ENCODE results near the gene TBC1D22A. TPM values are rescaled to one million over a fixed set of nuclear protein-coding genes. Genes with fewer than 3 reads are reported as not detected.

The TBC1D22A gene
- total RNA-seq, 4 donors from 2014 or later = 42.6 to 70.4 (median 55.1) TPM

DNA sequence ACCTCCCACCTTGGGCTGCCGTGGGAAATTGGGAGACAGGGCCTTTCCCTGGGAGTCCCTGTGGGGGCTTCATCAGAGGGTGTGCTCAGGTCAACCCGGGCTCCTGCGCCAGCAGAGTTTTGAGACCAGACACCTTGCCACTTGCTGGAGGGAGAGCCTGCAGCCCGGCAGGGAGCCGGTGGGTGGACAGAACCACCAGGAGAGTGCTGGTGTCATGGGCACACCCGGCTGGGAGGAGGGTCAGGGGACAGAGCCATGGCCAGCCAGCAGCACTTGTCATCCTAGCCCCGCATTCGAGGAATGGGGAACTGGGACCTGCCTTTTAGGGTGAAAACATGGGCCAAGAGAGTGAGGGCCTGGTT, 209.3 kb downstream of the TBC1D22A start:
- peak overlapping the region in 2 of 4 donors; percentile 28 to 55 for H3K27ac ChIP-seq
- DNase-seq = no peak

DNA sequence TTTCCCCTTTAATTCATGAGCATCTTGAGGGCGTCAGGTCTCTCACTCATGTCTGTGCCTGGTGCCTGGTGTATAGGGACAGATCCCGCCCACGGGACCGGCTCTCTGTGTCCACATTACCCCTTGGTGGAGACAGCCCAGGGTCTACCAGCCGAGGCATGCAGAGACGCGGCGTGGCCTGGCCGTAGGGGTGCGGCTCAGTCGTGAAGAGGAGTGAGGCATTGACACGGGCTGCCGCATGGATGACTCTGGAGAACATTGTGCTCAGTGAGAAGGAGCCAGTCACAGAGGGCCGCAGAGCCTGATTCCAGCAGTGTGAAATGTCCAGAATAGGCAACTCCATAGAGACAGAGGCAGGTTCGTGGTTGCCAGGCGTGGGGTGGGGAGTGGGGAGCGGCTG, 209.8 kb downstream of the TBC1D22A start:
- Histone ChIP-seq H3K4me3 (no peak overlapping the region), H3K9me3 (no peaks in the 10 kb centered on the region), H3K36me3 (peaks cover 0 to 26% (median 0%) of the 10 kb centered on the region in 3 donors), H3K27ac (no peak overlapping the region), H3K27me3 (no peaks in the 10 kb centered on the region), H3K4me1 (peaks cover 0 to 6% (median 0%) of the 10 kb centered on the region in 4 donors)
- TF ChIP-seq POLR2A (IDR thresholded peaks at IDR 0.05) = no peak
- TF ChIP-seq, protein P1, sequence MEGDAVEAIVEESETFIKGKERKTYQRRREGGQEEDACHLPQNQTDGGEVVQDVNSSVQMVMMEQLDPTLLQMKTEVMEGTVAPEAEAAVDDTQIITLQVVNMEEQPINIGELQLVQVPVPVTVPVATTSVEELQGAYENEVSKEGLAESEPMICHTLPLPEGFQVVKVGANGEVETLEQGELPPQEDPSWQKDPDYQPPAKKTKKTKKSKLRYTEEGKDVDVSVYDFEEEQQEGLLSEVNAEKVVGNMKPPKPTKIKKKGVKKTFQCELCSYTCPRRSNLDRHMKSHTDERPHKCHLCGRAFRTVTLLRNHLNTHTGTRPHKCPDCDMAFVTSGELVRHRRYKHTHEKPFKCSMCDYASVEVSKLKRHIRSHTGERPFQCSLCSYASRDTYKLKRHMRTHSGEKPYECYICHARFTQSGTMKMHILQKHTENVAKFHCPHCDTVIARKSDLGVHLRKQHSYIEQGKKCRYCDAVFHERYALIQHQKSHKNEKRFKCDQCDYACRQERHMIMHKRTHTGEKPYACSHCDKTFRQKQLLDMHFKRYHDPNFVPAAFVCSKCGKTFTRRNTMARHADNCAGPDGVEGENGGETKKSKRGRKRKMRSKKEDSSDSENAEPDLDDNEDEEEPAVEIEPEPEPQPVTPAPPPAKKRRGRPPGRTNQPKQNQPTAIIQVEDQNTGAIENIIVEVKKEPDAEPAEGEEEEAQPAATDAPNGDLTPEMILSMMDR (IDR thresholded peaks at IDR 0.05) = no peak
- no peak for DNase-seq

More for the DNA sequence above, 209.3 kb downstream of the TBC1D22A start:
- TF ChIP-seq, protein P1 (IDR thresholded peaks at IDR 0.05) = no peak
- no peak for TF ChIP-seq POLR2A (IDR thresholded peaks at IDR 0.05)
- Histone ChIP-seq H3K27me3 (no peaks in the 10 kb centered on the region), H3K9me3 (no peaks in the 10 kb centered on the region), H3K4me3 (no peak overlapping the region), H3K36me3 (peaks cover 0 to 21% (median 0%) of the 10 kb centered on the region in 3 donors), H3K4me1 (peaks cover 0 to 6% (median 0%) of the 10 kb centered on the region in 4 donors)

DNA sequence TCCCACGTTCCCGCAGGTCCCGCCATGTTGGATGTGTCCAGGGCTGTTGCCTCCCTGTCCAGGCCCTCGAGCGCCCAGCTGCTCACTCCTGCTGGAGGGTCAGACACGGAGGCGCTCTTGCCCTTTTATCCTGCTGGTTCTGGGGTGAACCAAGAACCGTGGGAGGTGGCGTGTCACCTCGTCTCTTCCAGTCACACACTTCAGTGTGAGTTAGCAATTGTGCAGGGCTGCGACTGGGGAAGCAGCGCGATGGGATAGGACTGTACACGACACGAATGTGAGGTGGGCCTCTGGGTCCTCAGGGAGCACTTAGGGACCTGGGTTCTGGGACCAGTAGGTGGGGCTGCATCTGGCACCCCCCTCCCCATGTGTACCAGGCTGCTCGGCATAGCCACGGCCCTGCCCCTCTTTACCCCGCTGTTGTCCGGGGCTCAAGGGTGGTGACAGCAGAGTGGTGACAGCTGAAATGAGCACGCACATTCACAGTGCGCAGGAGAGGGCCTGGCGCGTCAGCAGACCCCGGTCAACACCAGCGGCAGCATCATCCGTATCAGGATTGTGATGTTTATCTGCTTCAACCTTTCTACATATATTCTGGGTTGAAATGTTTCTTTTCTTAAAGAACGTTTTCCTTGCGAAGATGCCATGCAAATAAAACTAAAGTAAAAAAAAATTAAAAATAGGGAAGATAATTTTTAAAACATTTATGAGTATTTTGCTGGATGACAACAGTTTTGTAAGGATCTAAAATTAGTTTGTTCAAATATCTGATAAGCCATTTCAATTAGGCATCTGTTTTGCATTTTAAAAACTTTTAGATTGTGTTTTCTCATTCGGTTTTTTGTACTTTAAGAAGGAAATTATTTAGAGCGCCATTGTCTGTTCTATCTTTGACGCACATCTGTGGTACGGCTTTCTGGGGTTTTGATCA, 210.7 kb downstream of the TBC1D22A start:
- Histone ChIP-seq H3K4me3 (no peak overlapping the region), H3K27ac (no peak overlapping the region)
- TF ChIP-seq POLR2A (IDR thresholded peaks at IDR 0.05) = no peak
- TF ChIP-seq, protein P1 (IDR thresholded peaks at IDR 0.05) = no peak

DNA sequence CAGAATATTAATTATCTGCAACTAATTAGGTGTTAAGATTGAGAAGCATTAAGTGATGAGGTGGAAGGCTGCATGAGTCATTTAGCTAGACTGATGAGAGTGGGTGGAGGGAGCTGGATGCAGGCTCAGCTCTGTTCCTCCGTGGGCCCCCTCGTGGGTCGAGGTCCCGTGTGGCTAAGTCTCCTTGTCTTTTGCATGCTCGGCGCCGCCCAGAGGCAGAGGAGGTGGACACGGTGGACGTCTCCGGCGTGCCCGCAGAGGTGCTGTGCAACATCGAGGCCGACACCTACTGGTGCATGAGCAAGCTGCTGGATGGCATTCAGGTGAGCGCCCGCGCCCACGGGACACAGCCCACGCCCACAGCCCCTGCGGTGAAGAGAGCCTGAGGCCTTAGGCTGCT, 211.6 kb downstream of the TBC1D22A start:
- Histone ChIP-seq H3K27ac (no peak overlapping the region), H3K36me3 (peaks cover 0 to 34% (median 0%) of the 10 kb centered on the region in 3 donors), H3K4me3 (no peak overlapping the region), H3K27me3 (no peaks in the 10 kb centered on the region), H3K4me1 (peaks cover 0 to 6% (median 0%) of the 10 kb centered on the region in 4 donors), H3K9me3 (no peaks in the 10 kb centered on the region)
- TF ChIP-seq, protein P1 (IDR thresholded peaks at IDR 0.05) = no peak
- TF ChIP-seq POLR2A (IDR thresholded peaks at IDR 0.05) = no peak
- DNase-seq = no peak

More for the DNA sequence above, 210.7 kb downstream of the TBC1D22A start:
- Histone ChIP-seq H3K9me3 (no peaks in the 10 kb centered on the region), H3K36me3 (peaks cover 0 to 29% (median 0%) of the 10 kb centered on the region in 3 donors), H3K27me3 (no peaks in the 10 kb centered on the region), H3K4me1 (peaks cover 0 to 6% (median 0%) of the 10 kb centered on the region in 4 donors)
- DNase-seq = no peak

DNA sequence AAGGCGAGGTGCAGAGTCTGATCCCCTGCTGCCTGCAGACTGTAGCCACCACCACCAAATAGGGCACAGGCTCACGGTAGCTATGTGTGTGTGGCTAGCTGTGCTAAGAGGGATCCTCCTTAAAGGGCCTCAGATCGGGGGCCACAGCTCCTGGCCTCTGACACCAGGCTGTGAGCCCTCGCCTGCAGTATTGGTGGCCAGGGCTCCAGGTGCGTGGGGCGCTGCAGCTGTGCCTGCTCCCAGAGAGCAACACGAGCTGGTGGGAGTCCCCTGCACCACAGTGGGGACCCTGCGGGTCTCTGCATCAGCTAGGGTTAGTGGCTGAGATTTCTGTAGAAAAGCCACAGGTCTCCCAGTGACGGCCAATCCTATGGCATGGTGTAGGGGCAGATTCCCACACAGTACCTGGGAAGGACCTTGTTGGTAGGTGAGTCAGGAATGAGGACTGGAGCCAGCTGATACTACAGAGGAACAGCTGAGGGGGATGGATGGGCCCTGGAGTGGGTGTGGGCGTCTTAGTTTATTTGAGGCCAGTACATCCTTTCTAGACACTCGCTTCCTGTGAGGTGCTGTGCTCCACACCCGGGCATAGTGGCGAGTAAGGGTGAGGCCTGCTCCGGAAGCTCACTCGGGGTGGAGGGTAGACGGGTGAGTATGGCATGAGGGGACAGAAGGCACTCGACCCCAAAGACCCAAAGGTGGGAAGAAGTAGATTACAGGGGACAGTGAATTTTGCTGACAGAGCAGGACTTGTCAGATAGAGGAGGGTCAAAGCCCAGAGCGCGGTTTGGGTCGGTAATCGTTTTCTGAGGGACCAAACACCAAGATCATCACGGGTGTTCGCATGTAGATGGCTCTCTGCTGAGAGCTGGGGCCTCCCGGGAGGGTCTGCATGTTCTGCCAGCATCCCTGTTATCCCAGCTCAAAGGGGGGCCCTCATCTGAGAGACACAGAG, 212.5 kb downstream of the TBC1D22A start:
- H3K27me3 ChIP-seq = no peaks in the 10 kb centered on the region
- TF ChIP-seq POLR2A (IDR thresholded peaks at IDR 0.05) = no peak
- TF ChIP-seq, protein P1 (IDR thresholded peaks at IDR 0.05) = no peak
- H3K36me3 ChIP-seq = peaks cover 0 to 41% (median 0%) of the 10 kb centered on the region in 3 donors
- DNase-seq = no peak
- H3K9me3 ChIP-seq = no peaks in the 10 kb centered on the region
- peaks cover 0 to 6% (median 0%) of the 10 kb centered on the region in 4 donors for H3K4me1 ChIP-seq
- no peak overlapping the region for H3K27ac ChIP-seq
- no peak overlapping the region for H3K4me3 ChIP-seq

All from Peyer's patch (tissue), 4 donors.